Endometrium (tissue), 2 donors: ENCODE measurements around the gene PLIN3.
"Not testable (repeated sequence)": the region's sequence is repeated elsewhere in the genome, so short reads cannot be mapped to it uniquely, and the experiment has no call there.

ENCODE experiments used
- FAIRE-seq: peaks from 2 replicates; lab custom pipeline; 2012; peaks lifted over from hg19 to GRCh38; lab: Jason Lieb, UNC
- donor health status: control.
- donor health status: control.

PLIN3 gene

DNA sequence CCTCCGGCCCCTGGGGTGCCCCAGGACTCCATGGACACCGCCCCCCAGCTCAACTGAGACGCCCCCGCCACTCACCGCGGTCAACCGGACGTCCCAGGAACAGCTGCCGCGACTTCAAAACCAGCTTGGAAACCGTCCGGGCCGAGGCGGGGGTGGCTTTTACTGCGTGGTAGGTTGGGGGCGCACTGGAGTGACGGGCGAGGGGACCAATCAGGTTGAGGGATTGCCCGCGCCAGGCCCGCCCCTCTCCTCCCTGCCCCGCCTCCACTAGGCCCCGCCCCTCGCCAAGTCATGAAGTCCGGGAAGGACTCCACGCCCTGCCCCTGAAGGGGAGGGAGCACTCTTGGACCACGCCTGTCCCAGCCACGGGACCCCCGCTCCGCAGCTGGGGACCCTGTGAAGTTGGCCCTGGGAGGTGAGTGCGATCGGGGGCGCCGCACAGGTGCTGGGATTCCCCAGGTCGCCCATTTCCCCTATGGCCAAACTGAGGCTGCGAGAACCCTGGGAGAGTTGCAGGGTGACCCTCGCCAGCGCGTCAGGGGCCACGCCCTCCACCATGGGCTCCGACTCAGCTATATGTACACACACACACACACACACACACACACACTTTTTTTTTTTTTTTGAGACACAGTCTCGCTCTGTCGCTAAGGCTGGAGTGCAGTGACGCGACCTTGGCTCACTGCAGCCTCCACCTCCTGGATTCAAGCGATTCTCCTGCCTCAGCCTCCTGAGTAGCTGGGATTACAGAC lies at the start of gene PLIN3:
Gene PLIN3 (minus strand): TSS at position 134 of the 752 bp plus-strand sequence. CDS start 6,273 bp downstream, outside the sequence.
- no peak for FAIRE-seq

GRCh38 chr19:4916292-4917082 lies 49.0 kb upstream of the PLIN3 start:
- FAIRE-seq, result no peak

- no peak for FAIRE-seq
Observed at GRCh38 chr19:4914736-4915501, 47.5 kb upstream of the PLIN3 start.

DNA sequence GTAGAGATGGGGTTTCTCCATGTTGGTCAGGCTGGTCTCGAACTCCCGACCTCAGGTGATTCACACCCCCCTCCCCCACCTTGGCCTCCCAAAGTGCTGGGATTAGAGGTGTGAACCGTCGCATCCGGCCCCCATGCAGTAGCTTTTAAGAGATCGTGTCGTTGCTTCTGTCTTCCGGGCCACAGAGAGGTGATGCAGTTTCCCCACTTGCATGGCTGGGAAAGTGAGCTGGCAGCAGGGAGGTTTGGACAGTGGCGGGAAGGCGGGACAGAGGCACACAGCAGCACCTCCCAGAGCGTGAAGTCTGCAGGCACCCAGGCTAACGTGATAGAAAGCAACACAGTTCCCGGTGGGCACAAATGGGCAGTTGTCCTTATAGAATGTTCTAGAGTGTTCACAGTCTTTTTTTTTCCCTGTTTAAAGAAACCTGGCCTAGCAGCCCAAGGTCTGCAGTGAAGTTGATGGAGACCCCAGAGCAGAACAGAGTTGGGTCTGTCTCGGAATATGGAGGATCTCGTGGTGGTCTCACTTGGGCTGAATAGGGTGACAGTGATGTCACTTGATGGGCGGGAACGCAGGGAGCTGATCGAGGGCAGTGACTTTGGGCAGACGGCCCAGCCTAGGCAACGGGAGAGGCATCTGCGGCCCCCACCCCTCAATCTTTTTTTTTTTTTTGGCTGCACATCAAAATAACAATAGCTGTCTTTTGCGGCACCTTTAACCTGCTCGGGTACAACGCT lies 46.7 kb upstream of the PLIN3 start:
- FAIRE-seq, result no peak

GRCh38 chr19:4911786-4912672 lies 44.6 kb upstream of the PLIN3 start:
- no peak for FAIRE-seq

- FAIRE-seq, result no peak
Observed at GRCh38 chr19:4911314-4911713, 43.8 kb upstream of the PLIN3 start.

GRCh38 chr19:4910594-4911281 lies 43.3 kb upstream of the PLIN3 start:
- no peak for FAIRE-seq

DNA sequence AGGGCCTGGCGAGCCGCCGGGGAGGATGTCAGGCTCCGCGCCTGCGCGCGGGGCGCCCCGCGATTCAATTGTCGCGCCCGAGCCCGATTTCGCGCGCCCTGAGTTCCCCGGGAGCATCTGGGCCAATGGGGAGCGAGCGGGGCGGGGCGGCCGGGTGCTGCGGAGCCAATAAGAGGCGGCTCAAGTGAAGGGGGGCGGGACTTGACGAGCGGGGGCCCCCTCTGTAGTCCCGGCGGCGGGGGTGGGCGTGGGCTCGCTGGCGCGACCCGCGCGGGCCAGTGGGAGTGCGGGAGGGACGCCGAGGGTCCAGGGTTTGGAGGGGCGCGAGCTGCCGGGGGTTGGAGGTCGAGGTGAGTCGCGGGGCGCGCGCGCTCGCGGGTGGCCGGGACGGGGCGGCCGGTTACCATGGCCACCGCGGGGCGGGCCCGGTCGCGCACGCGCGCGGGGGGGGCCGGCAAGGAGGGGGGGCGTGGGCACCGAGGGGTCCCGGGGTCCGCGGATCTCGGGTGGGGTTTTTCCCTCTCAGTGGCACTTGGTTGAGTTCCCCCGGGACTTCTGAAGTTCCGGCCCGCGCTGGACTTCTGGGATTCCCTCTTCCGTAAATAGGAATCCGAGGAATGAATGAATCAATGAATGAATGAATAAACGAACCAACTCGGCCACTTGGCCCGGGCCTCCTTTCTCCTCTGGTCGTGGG lies 42.6 kb upstream of the PLIN3 start:
- no peak for FAIRE-seq

DNA sequence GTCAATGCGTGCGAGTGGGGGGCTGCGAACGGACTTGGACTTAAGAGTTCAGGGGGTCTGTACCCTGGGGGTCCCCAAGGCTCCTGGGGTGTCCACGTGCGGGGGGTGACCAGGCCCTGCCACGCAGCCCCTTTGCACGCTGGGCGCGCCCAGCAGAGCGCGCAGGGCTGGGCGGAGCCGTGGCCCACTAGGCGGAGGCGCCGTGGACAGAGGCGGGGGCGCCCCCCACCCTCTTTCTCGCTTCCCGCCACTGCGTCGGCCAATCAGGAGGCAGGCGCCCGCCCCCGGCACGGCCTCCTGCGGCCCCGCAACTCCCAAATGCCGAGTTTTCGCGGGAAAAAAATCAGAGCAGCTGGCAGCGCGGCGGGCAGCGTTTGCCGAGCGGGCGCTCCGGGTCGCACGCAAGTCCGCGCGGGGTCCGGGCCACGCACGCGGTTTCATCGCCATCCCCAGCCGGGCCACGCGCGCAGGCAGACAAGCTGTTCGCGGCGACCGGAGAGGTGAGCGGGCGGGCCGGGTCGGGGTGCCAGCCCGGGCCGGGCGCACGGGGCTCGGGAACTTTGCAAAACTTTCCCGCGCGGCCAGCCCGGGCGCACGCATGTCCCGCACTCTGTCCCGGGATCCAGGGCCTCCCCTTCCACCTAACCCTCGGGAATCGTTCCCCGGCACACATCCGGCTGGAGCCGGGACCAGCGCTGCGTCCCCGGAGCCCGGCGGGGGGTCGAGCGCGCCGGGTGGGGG lies 41.9 kb upstream of the PLIN3 start, which contains the start of gene UHRF1:
Gene UHRF1 (plus strand): TSS at position 346 of the 741 bp plus-strand sequence. CDS start 1,385 bp downstream, outside the sequence.
- FAIRE-seq, result no peak

GRCh38 chr19:4908781-4909155 lies 41.3 kb upstream of the PLIN3 start:
- FAIRE-seq, result no peak

DNA sequence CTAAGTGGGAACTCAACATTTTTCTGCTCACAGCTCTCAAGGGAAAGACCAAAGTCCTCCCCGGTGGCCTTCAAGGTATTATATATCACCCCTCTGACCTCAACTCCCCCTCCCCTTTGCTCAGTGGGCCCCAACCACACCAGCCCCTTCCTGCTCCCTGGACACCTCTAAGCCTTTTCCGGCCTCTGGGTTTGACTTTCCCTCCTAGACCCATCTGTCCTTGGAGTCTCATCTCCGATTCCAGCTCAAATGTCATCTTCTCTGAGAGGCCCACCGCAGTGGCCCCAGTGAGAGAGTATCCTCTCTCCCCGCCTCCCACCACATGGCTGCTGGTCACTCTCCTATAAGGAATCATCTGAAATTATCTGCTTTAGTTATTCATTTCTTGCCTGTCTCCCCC lies 40.9 kb upstream of the PLIN3 start:
- no peak for FAIRE-seq

- no peak for FAIRE-seq
Observed at GRCh38 chr19:4906963-4907362, 39.5 kb upstream of the PLIN3 start.

DNA sequence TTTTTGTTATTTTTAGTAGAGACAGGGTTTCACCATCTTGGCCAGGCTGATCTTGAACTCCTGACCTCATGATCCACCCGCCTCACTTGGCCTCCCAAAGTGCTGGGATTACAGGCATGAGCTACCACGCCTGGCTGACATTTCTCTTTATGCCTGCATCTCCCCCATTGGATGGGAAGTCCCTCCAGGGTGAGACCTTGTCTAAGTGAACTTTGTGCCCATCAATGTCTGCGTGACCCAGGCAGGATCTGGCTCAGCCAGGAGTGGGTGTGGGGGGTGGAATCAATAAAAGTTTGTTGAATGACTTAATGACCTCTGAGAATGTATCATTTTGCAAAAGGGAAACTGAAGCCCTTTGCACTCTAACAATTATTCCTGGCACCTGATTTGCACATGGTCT lies 37.0 kb upstream of the PLIN3 start:
- no peak for FAIRE-seq

GRCh38 chr19:4902796-4903195 lies 35.3 kb upstream of the PLIN3 start, which contains the start of gene ARRDC5:
Gene ARRDC5, minus strand, starts transcription at chr19:4902896. Its CDS starts 71 bp downstream, at chr19:4902825.
- no peak for FAIRE-seq

- not testable (repeated sequence) for FAIRE-seq
Observed at GRCh38 chr19:4900879-4901278, 33.4 kb upstream of the PLIN3 start.

DNA sequence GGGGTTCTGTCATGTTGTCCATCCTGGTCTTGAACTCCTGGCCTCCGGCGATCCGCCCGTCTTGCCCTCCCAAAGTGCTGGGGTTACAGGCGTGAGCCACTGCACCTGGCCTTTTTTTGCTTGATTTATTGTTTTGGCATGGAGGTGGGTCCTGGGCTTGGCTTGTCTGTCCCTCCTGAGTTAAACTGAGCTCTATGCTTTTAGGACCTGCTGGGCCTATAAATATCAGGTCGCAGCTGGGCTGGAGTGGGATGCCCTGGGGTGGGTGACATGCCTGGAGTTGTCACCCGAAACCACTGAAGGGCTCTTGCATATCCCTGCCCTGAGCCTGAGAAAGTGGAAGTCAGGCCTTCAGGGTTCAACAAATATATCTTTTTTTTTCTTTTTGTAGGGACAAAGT lies 29.7 kb upstream of the PLIN3 start:
- no peak for FAIRE-seq

DNA sequence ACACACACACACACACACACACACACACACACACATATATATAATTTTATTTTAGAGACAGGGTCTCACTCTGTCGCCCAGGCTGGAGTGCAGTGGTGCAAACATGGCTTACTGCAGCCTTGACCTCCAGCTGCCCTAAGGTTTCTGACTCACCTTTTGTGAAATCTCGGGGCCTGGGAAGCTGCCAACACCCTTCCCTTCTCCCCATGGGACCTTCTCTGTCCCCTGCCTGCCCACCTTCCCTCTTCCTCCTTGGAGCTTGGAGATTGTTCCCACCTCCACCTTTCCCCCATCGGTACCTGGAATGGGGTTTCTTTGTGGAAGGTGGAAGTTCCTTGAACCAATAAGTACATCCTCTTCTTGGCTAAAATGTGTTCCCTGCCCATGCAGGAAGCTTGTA lies 28.9 kb upstream of the PLIN3 start:
- FAIRE-seq, result no peak

DNA sequence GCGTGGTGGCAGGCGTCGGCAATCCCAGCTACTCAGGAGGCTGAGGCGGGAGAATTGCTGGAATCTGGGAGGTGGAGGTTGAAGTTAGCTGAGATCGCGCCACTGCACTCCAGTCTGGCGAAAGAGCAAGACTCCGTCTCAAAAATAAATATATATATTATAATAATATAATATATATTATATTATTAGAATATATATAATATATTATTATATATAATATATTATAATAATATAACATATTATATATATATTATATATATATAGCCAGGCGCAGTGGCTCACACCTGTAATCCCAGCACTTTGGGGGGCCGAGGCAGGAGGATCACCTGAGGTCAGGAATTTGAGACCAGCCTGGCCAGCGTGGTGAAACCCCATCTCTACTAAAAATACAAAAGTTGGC lies 25.5 kb upstream of the PLIN3 start:
- not testable (repeated sequence) for FAIRE-seq

DNA sequence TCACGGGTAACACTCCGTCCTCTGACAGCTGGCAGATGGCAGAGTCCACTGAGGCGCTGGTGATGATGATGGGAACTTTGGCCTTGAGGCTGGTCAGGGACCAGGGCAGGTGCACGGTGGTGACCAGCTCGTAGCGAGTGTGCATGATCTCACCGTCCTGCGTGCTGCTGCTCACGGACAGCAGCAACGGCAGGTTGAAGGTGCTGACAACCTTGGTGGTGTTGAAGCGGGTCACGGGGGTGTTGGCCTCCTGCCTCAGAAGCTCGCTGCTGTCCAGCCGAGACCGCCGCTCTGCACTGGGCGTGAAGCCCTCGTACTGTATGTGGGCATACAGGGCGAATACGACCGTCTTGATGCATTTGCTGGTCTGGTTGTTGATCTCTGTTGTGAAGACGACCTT lies 23.6 kb upstream of the PLIN3 start:
- no peak for FAIRE-seq
